H1 (cell line): ENCODE measurements around the gene KRT9. TPM values are rescaled to one million over a fixed set of nuclear protein-coding genes. Genes with fewer than 3 reads are reported as not detected.

ENCODE experiments used
- CTCF ChIA-PET: fragments of 300-600 bp; sonication (Branson Sonifier 250); formaldehyde crosslinking; loops from one replicate; lab custom pipeline; 2021; ENCODE audit not compliant: partially characterized antibody; lab: Charles Lee
- POLR2A ChIA-PET: fragments of 300-600 bp; sonication (Branson Sonifier 250); formaldehyde crosslinking; loops from one replicate; lab custom pipeline; 2021; ENCODE audit warnings: inconsistent platforms; ENCODE audit not compliant: partially characterized antibody; lab: Charles Lee
- DNase-seq, 2 experiments: peaks; one replicate each; pipeline versions ENCODE4 v3.0.0 to v3.0.0-alpha.2; 2010 to 2022; ENCODE audit warnings: low spot score in 2 of 2, low read depth in 1 of 2, mixed read lengths in 1 of 2
- FAIRE-seq: peaks from 2 replicates; lab custom pipeline; 2011; peaks lifted over from hg19 to GRCh38; lab: Jason Lieb, UNC
- H2AFZ ChIP-seq: 2 replicates; pipeline ENCODE4 v1.8.1; 2012; ENCODE audit warnings: low read length, inconsistent platforms
- H2AK5ac ChIP-seq: 2 replicates; pipeline ENCODE4 v1.6.1; 2013; ENCODE audit warnings: low read depth, low read length
- H2BK120ac ChIP-seq: replicated peaks from 2 replicates; pipeline ENCODE3; 2013; ENCODE audit warnings: low read depth, low read length, inconsistent platforms
- H2BK12ac ChIP-seq: 2 replicates; pipeline ENCODE4 v1.6.1; 2013; ENCODE audit warnings: low read depth, low read length
- H2BK15ac ChIP-seq: 2 replicates; pipeline ENCODE4 v1.6.1; 2013; ENCODE audit warnings: low read length
- H2BK20ac ChIP-seq: 2 replicates; pipeline ENCODE4 v1.6.1; 2013; ENCODE audit warnings: low read length
- H2BK5ac ChIP-seq: 2 replicates; pipeline ENCODE4 v1.6.1; 2013; ENCODE audit warnings: low read depth, low read length
- H3K14ac ChIP-seq: 2 replicates; pipeline ENCODE4 v1.6.1; 2013; ENCODE audit warnings: inconsistent platforms; ENCODE audit not compliant: insufficient read length
- H3K18ac ChIP-seq: 2 replicates; pipeline ENCODE4 v1.6.1; 2013; ENCODE audit warnings: low read length; ENCODE audit errors: extremely low read depth
- H3K23ac ChIP-seq: 2 replicates; pipeline ENCODE4 v1.6.1; 2013; ENCODE audit warnings: inconsistent platforms; ENCODE audit not compliant: insufficient read length
- H3K23me2 ChIP-seq: 2 replicates; pipeline ENCODE4 v1.6.1; 2013; ENCODE audit warnings: low read depth, low read length
- H3K27ac ChIP-seq: 2 replicates; pipeline ENCODE4 v1.6.1; 2011; ENCODE audit warnings: low read depth, low read length, inconsistent platforms
- H3K27me3 ChIP-seq, 4 experiments: replicated peaks in 1 of 4; 1 replicate in 1 of 4; 2 replicates in 3 of 4; pipeline versions ENCODE4 v1.6.1 to v1.8.1; 2011 to 2013; ENCODE audit warnings: low read length in 3 of 4, mild to moderate bottlenecking in 3 of 4, inconsistent platforms in 2 of 4, mixed read lengths in 2 of 4, moderate library complexity in 1 of 4; ENCODE audit not compliant: control insufficient read depth in 3 of 4, insufficient read depth in 3 of 4; ENCODE audit errors: extremely low read depth in 1 of 4
- H3K36me3 ChIP-seq, 4 experiments: 2 replicates each; pipeline versions ENCODE4 v1.6.1 to v1.8.1; 2011 to 2013; ENCODE audit warnings: mild to moderate bottlenecking in 4 of 4, low read length in 3 of 4, moderate library complexity in 2 of 4, control low read depth in 1 of 4, inconsistent platforms in 1 of 4; ENCODE audit not compliant: insufficient read depth in 4 of 4, control insufficient read depth in 2 of 4
- H3K4ac ChIP-seq: replicated peaks from 2 replicates; pipeline ENCODE3; 2013; ENCODE audit warnings: low read length, low read depth, mixed read lengths, inconsistent platforms; ENCODE audit not compliant: insufficient read length
- H3K4me1 ChIP-seq, 4 experiments: replicated peaks in 1 of 4; 1 replicate in 1 of 4; 2 replicates in 3 of 4; pipeline versions ENCODE4 v1.6.1 to v1.8.1; 2011 to 2013; ENCODE audit warnings: low read length in 3 of 4, inconsistent platforms in 2 of 4, mixed read lengths in 1 of 4; ENCODE audit not compliant: insufficient read depth in 4 of 4, control insufficient read depth in 3 of 4
- H3K4me2 ChIP-seq, 2 experiments: 2 replicates each; pipeline versions ENCODE4 v1.6.1 to v1.8.1; 2011 to 2013; ENCODE audit warnings: low read depth in 2 of 2, low read length in 2 of 2, control low read depth in 1 of 2, inconsistent platforms in 1 of 2, mild to moderate bottlenecking in 1 of 2; ENCODE audit not compliant: insufficient read depth in 1 of 2
- H3K4me3 ChIP-seq, 4 experiments: fragments of 200-600, 300-600 bp in 1 of 4; sonication (generic), shearing (Covaris generic), sonication (Bioruptor Twin) in 1 of 4; 2 replicates each; pipeline versions ENCODE4 v1.5.1 to v1.8.1; 2011 to 2016; ENCODE audit warnings: low read length in 4 of 4, low read depth in 3 of 4, control low read depth in 2 of 4, inconsistent platforms in 2 of 4, mild to moderate bottlenecking in 2 of 4, mixed read lengths in 1 of 4, moderate library complexity in 1 of 4; ENCODE audit not compliant: insufficient read depth in 2 of 4; ENCODE audit errors: extremely low read depth in 1 of 4
- H3K56ac ChIP-seq: replicated peaks from 2 replicates; pipeline ENCODE3; 2013; ENCODE audit warnings: low read depth, mild to moderate bottlenecking, mixed read lengths, low read length, inconsistent platforms; ENCODE audit not compliant: insufficient read length
- H3K79me1 ChIP-seq: 2 replicates; pipeline ENCODE4 v1.6.1; 2013; ENCODE audit warnings: low read depth, low read length, control low read depth
- H3K79me2 ChIP-seq, 2 experiments: 2 replicates each; pipeline versions ENCODE4 v1.6.1 to v1.8.1; 2012 to 2013; ENCODE audit warnings: low read length in 2 of 2, mild to moderate bottlenecking in 2 of 2, inconsistent platforms in 1 of 2; ENCODE audit not compliant: insufficient read depth in 2 of 2, control insufficient read depth in 1 of 2
- H3K9ac ChIP-seq, 4 experiments: replicated peaks in 1 of 4; 1 replicate in 1 of 4; 2 replicates in 3 of 4; pipeline versions ENCODE4 v1.6.1 to v1.8.1; 2011 to 2013; ENCODE audit warnings: low read depth in 3 of 4, low read length in 3 of 4, control low read depth in 2 of 4, mild to moderate bottlenecking in 2 of 4, moderate library complexity in 2 of 4, inconsistent platforms in 1 of 4; ENCODE audit errors: extremely low read depth in 1 of 4
- H3K9me3 ChIP-seq, 2 experiments: 2 replicates each; pipeline versions ENCODE4 v1.6.1 to v1.8.1; 2012 to 2013; ENCODE audit warnings: mild to moderate bottlenecking in 2 of 2, moderate library complexity in 2 of 2, control low read depth in 1 of 2, inconsistent platforms in 1 of 2, low read depth in 1 of 2, low read length in 1 of 2, mixed read lengths in 1 of 2; ENCODE audit not compliant: insufficient read depth in 2 of 2
- H4K20me1 ChIP-seq, 2 experiments: replicated peaks in 1 of 2; 2 replicates each; pipeline versions ENCODE3 to v1.8.1; 2011 to 2013; ENCODE audit warnings: inconsistent platforms in 2 of 2, low read length in 2 of 2, mild to moderate bottlenecking in 1 of 2; ENCODE audit not compliant: insufficient read depth in 2 of 2, control insufficient read depth in 1 of 2
- H4K5ac ChIP-seq: 2 replicates; pipeline ENCODE4 v1.6.1; 2013; ENCODE audit warnings: low read length, low read depth, mixed read lengths, inconsistent platforms; ENCODE audit not compliant: insufficient read length
- H4K8ac ChIP-seq: 2 replicates; pipeline ENCODE4 v1.8.0; 2013; ENCODE audit warnings: mild to moderate bottlenecking, moderate library complexity, low read length, inconsistent platforms; ENCODE audit not compliant: insufficient read depth; ENCODE audit errors: extremely low read depth
- H4K91ac ChIP-seq: replicated peaks from 2 replicates; pipeline ENCODE3; 2013; ENCODE audit warnings: low read length, mixed read lengths, inconsistent platforms; ENCODE audit not compliant: insufficient read length
- CBX5 ChIP-seq: fragments of 300-800, 300-1000 bp; sonication (generic); IDR thresholded peaks from 2 replicates; pipeline ENCODE4 v1.7.1; 2016; ENCODE audit warnings: antibody characterized with exemption, low read length, low read depth
- CHD1 ChIP-seq: IDR thresholded peaks from 2 replicates; pipeline ENCODE4 v1.6.1; 2012; ENCODE audit warnings: low read depth, low read length, improper control_type of control experiment
- GABPA ChIP-seq: IDR thresholded peaks from 2 replicates; pipeline ENCODE4 v1.6.1; 2011; ENCODE audit warnings: mild to moderate bottlenecking, low read length, moderate library complexity, borderline replicate concordance; ENCODE audit not compliant: insufficient read depth
- JUND ChIP-seq: IDR thresholded peaks from 2 replicates; pipeline ENCODE4 v1.6.1; 2011; ENCODE audit warnings: mild to moderate bottlenecking, improper control_type of control experiment, low read length
- SIN3A ChIP-seq, 2 experiments: IDR thresholded peaks in 1 of 2; conservative IDR thresholded peaks in 1 of 2; 2 replicates each; pipeline ENCODE4 v1.6.1; 2011 to 2012; ENCODE audit warnings: low read length in 2 of 2, improper control_type of control experiment in 1 of 2, low read depth in 1 of 2, mild to moderate bottlenecking in 1 of 2
- WGBS, 2 experiments: shearing (Covaris generic) in 1 of 2; methylation state at CpG; one replicate each; pipeline versions ENCODE4 v1.1.6 to v1.1.7; 2013 to 2015; ENCODE audit warnings: low lambda C conversion rate in 2 of 2, mixed read lengths in 2 of 2, inconsistent platforms in 1 of 2, low coverage in 1 of 2, missing lambda C conversion rate in 1 of 2; ENCODE audit not compliant: insufficient replicate concordance in 2 of 2, insufficient coverage in 1 of 2, insufficient read length in 1 of 2; ENCODE audit errors: extremely low coverage in 1 of 2, missing lambda C conversion rate in 1 of 2; 5-methylcytosine and 5-hydroxymethylcytosine counted together
- polyA plus RNA-seq, 7 experiments: library from polyadenylated mRNA; depleted of rRNA in 3 of 7; stranded (reverse) in 5 of 7; unstranded in 2 of 7; fragments of >200 nt in 5 of 7; fragments of 200-250 nt in 2 of 7; gene quantifications; 1 replicate in 5 of 7; 2 replicates in 1 of 7; 4 replicates in 1 of 7; pipeline versions ENCODE4 v1.2.1 to v1.2.3, GENCODE V29; 2011 to 2013; ENCODE audit warnings: missing spikeins in 2 of 7, mixed read lengths in 2 of 7
- total RNA-seq: library from RNA; stranded (reverse); fragmentation: NEBNext Ultra II Directional; extraction: Animal tissue kit (Norgen Biotek cat#: 25700); gene quantifications from 2 replicates; pipeline ENCODE4 v1.2.1, GENCODE V29; 2021

KRT9 gene
- total and polyA plus RNA-seq, 2 of the 8 experiments (the other 6 are each of a cell fraction or from before 2014, with no cell fraction given), result not detected

DNA sequence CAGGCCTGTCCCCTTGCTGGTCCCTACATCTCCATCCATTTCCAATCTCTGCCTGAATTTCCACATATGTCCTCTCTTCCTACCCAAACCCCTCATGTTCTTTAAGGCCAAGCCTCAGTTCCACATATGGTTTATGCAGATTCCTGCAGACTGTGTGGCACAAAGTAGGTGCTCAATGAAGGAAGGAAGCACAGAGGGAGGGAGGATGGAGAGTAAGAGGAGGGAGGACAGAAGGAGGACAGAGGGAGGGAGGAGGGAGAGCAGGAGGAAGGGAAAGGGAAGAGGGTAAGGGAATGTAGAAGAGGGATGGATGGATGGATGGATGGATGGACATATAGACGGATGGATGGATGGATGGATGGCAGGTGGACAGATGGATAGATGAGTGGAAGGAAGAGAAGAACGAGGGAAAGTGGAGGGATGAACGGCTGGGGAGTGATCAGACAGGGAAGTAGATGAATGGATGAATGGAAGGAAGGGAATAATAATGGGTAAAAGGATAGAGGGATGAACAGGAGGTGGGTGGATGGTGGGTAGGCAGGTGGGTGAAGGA lies 22.6 kb upstream of the KRT9 start:
- Histone ChIP-seq H3K79me1 (no peaks in the 10 kb centered on the region), H4K20me1 (peaks cover 0 to 2% of the 10 kb centered on the region in 2 experiments), H2BK15ac (no peak overlapping the region), H3K9me3 (no peaks in the 10 kb centered on the region), H2BK5ac (no peak overlapping the region), H4K5ac (no peak overlapping the region), H3K4me2 (no peak overlapping the region), H2BK20ac (no peak overlapping the region), H3K27me3 (no peaks in the 10 kb centered on the region), H2AFZ (no peak overlapping the region), H3K36me3 (no peaks in the 10 kb centered on the region), H3K27ac (no peak overlapping the region), H3K79me2 (no peaks in the 10 kb centered on the region), H4K91ac (no peak overlapping the region), H3K4ac (no peak overlapping the region), H3K23me2 (peaks cover 19% of the 10 kb centered on the region; the same call in 1 of the 2 replicates), H2AK5ac (no peak overlapping the region), H3K18ac (no peak overlapping the region), H3K4me3 (no peak overlapping the region)
- DNase-seq, result no peak
- POLR2A ChIA-PET, result interaction anchor here (1.5 kb wide), 1 partner anchor 12 kb away, joined by 4 read pairs; no protein-coding TSS in a partner anchor
- no peak for TF ChIP-seq GABPA
- TF ChIP-seq CBX5, result no peak
- no peak for TF ChIP-seq CHD1
- no peak for TF ChIP-seq JUND
- no peak for TF ChIP-seq SIN3A (conservative IDR thresholded peaks at IDR 0.05 in 1 of 2, IDR thresholded peaks at IDR 0.05 in 1 of 2; ENCODE audit: low read depth in 1 of 2, low read length in 2 of 2)
- TF ChIP-seq, all 59 proteins: peak for 0
- no peak overlapping the region for H3K23ac ChIP-seq
- H3K14ac ChIP-seq, result no peak overlapping the region
- H3K9ac ChIP-seq, result no peak overlapping the region
- CTCF ChIA-PET, result interaction anchor here (0.8 to 5.6 kb wide), 9 partner anchors 15 to 72 kb away, joined by 3 to 26 read pairs (median 6); no protein-coding TSS in a partner anchor
- H4K8ac ChIP-seq, result no peak overlapping the region
- H3K56ac ChIP-seq, result no peak overlapping the region
- H2BK12ac ChIP-seq, result no peak overlapping the region
- WGBS, 2 experiments, result 57 to 100% methylated on average over 2 to 3 of the region's 3 CpGs
- H2BK120ac ChIP-seq, result no peak overlapping the region
- FAIRE-seq, result no peak
- no peaks in the 10 kb centered on the region; a peak in 1 of 7 replicates for H3K4me1 ChIP-seq
